GM23338 (cell line): ENCODE measurements around the gene FAT4. TPM values are rescaled to one million over a fixed set of nuclear protein-coding genes. Genes with fewer than 3 reads are reported as not detected.

Experiments
- ATAC-seq: fragments of 200-7000 bp; cut with Tn5 transposase; 3 replicates; pipeline ENCODE4 v1.9.1; 2020
- DNase-seq: peaks from one replicate; pipeline ENCODE4 v3.0.0-alpha.2; 2015; ENCODE audit warnings: low spot score
- H2AFZ ChIP-seq: fragments of 200-600 bp; sonication (generic); 2 replicates; pipeline ENCODE4 v1.8.0; 2016; ENCODE audit warnings: antibody characterized with exemption, mild to moderate bottlenecking, moderate library complexity
- H3F3A ChIP-seq: fragments of 200-600 bp; sonication (generic); replicated peaks from 2 replicates; pipeline ENCODE4 v1.8.0; 2017; ENCODE audit warnings: antibody characterized with exemption, mixed run types, low read depth
- H3K27ac ChIP-seq: fragments of 200-600 bp; sonication (generic); 2 replicates; pipeline ENCODE4 v1.6.1; 2016; ENCODE audit warnings: low read depth
- H3K27me3 ChIP-seq: fragments of 200-600 bp; sonication (generic); 2 replicates; pipeline ENCODE4 v1.8.0; 2016; ENCODE audit warnings: mild to moderate bottlenecking, mixed run types, moderate library complexity; ENCODE audit not compliant: insufficient read depth
- H3K36me3 ChIP-seq: fragments of 200-600 bp; sonication (generic); 2 replicates; pipeline ENCODE4 v1.8.0; 2016; ENCODE audit warnings: mild to moderate bottlenecking; ENCODE audit not compliant: insufficient read depth
- H3K4me1 ChIP-seq: fragments of 200-600 bp; sonication (generic); 2 replicates; pipeline ENCODE4 v1.8.0; 2016; ENCODE audit warnings: mild to moderate bottlenecking, moderate library complexity; ENCODE audit not compliant: insufficient read depth
- H3K4me2 ChIP-seq: fragments of 200-600 bp; sonication (generic); 2 replicates; pipeline ENCODE4 v1.7.1; 2017; ENCODE audit warnings: mixed run types
- H3K4me3 ChIP-seq: fragments of 200-600 bp; sonication (generic); 2 replicates; pipeline ENCODE4 v1.6.1; 2016; ENCODE audit warnings: mixed run types
- H3K79me2 ChIP-seq: fragments of 200-600 bp; sonication (generic); replicated peaks from 2 replicates; pipeline ENCODE4 v1.8.0; 2017; ENCODE audit warnings: mild to moderate bottlenecking; ENCODE audit not compliant: insufficient read depth
- H3K9me2 ChIP-seq: fragments of 200-600 bp; sonication (generic); 2 replicates; pipeline ENCODE4 v1.8.0; 2017; ENCODE audit not compliant: insufficient read depth
- H4K20me1 ChIP-seq: fragments of 200-600 bp; sonication (generic); replicated peaks from 2 replicates; pipeline ENCODE4 v1.8.0; 2017; ENCODE audit warnings: mild to moderate bottlenecking; ENCODE audit not compliant: insufficient read depth
- H3K27ac Mint-ChIP-seq: 2 replicates; pipeline ENCODE4 v1.8.0; 2020; ENCODE audit warnings: inconsistent platforms, mild to moderate bottlenecking, moderate library complexity, mixed read lengths
- H3K27me3 Mint-ChIP-seq: 3 replicates; pipeline ENCODE4 v1.8.0; 2022; ENCODE audit warnings: low read depth, mild to moderate bottlenecking, moderate library complexity, mixed read lengths, inconsistent platforms; ENCODE audit not compliant: insufficient read depth, poor library complexity
- H3K36me3 Mint-ChIP-seq: 3 replicates; pipeline ENCODE4 v1.8.0; 2021; ENCODE audit warnings: low read depth, mild to moderate bottlenecking, inconsistent platforms, moderate library complexity, mixed read lengths
- H3K4me1 Mint-ChIP-seq: 3 replicates; pipeline ENCODE4 v1.8.0; 2020; ENCODE audit warnings: mild to moderate bottlenecking, inconsistent platforms, mixed read lengths
- H3K4me3 Mint-ChIP-seq: 3 replicates; pipeline ENCODE4 v1.8.0; 2021; ENCODE audit warnings: moderate library complexity, mild to moderate bottlenecking, inconsistent platforms, mixed read lengths
- H3K9me3 Mint-ChIP-seq: 3 replicates; pipeline ENCODE4 v1.8.0; 2020; ENCODE audit warnings: moderate library complexity, mild to moderate bottlenecking, inconsistent platforms, mixed read lengths
- CREB1 ChIP-seq: fragments of 250-450 bp; sonication (Bioruptor Pico); IDR thresholded peaks from 2 replicates; pipeline ENCODE4 v1.5.0; 2020; ENCODE audit warnings: low read depth, mild to moderate bottlenecking, moderate library complexity
- CTCF ChIP-seq, 2 experiments: fragments of 200-600 bp in 1 of 2; sonication (generic) in 1 of 2; conservative IDR thresholded peaks; 2 replicates each; pipeline versions ENCODE4 v1.5.1 to v1.6.1; 2016 to 2017; ENCODE audit warnings: antibody characterized with exemption in 2 of 2, low read depth in 2 of 2, mild to moderate bottlenecking in 2 of 2, moderate library complexity in 1 of 2
- EZH2phosphoT487 ChIP-seq: fragments of 200-600 bp; sonication (generic); IDR thresholded peaks from one replicate; pipeline ENCODE4 v1.8.1; 2018; ENCODE audit warnings: antibody characterized with exemption; ENCODE audit not compliant: unreplicated experiment
- NANOG ChIP-seq: IDR thresholded peaks from 2 replicates; pipeline ENCODE4 v1.6.1; 2016; ENCODE audit warnings: antibody characterized with exemption, borderline replicate concordance
- REST ChIP-seq: IDR thresholded peaks from one replicate; pipeline ENCODE4 v1.6.1; 2018; ENCODE audit warnings: antibody characterized with exemption; ENCODE audit not compliant: unreplicated experiment
- STAT1 ChIP-seq: IDR thresholded peaks from one replicate; pipeline ENCODE4 v1.6.1; 2016; ENCODE audit warnings: antibody characterized with exemption; ENCODE audit not compliant: unreplicated experiment
- ZNF114 ChIP-seq: fragments of 250-450 bp; sonication (Bioruptor Pico); IDR thresholded peaks from 2 replicates; pipeline ENCODE4 v1.5.0; 2020; ENCODE audit warnings: mild to moderate bottlenecking, moderate library complexity
- ZNF462 ChIP-seq: fragments of 250-450 bp; sonication (Bioruptor Pico); IDR thresholded peaks from 2 replicates; pipeline ENCODE4 v1.5.0; 2020; ENCODE audit warnings: mild to moderate bottlenecking, moderate library complexity
- polyA plus RNA-seq: library from polyadenylated mRNA; unstranded; fragments of >200 nt; fragmentation: Nextera tagmentation; extraction: Ambion mirVana; gene quantifications from 2 replicates; pipeline ENCODE4 v1.2.1, GENCODE V29; 2016
- total RNA-seq: library from RNA; depleted of rRNA; stranded (reverse); fragments of >200 nt; shearing (Covaris generic); gene quantifications from 2 replicates; pipeline ENCODE4 v1.2.3, GENCODE V29; 2014
- TF ChIP-seq, protein P1 (sequence below): IDR thresholded peaks from 2 replicates; pipeline ENCODE4 v1.6.1; 2016; ENCODE audit warnings: antibody characterized with exemption

FAT4 gene
- total and polyA plus RNA-seq, 2 experiments from 2014 or later: 0.53 to 6.8 TPM

DNA sequence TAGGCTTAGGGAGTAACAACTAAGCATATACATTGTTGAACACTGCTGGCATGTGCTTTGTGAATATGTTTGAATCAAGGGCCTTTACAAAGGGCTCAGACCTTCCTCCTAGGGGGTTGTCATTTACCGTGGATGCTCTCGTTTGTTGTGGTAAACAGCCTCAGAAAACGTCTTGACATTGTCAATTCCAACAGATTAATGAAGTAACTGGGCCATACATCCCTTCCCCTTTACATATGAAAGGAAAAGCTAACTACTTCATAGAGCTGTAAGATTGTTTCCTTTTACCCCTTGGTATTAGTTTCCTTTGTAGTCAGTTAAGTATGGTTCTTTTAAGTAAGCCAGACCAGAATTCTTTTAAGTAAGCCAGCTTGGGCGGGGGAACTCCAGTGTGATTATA is 42.9 kb downstream of the FAT4 start:
- Histone ChIP-seq H4K20me1 (no peaks in the 10 kb centered on the region), H3F3A (no peaks in the 10 kb centered on the region), H3K4me2 (0 out of 2 replicates have a peak overlapping the region, but pooled peaks have one; percentile 1), H3K27ac (no peak overlapping the region), H3K79me2 (no peaks in the 10 kb centered on the region), H3K36me3 (no peaks in the 10 kb centered on the region), H3K4me3 (no peak overlapping the region), H2AFZ (no peak overlapping the region), H3K9me2 (no peaks in the 10 kb centered on the region), H3K4me1 (peaks cover 20% of the 10 kb centered on the region), H3K27me3 (no peaks in the 10 kb centered on the region)
- Mint-ChIP-seq H3K27ac (no peak overlapping the region), H3K4me1 (peaks cover 26% of the 10 kb centered on the region), H3K4me3 (0 out of 3 replicates have a peak overlapping the region, but pooled peaks have one; percentile 0), H3K9me3 (no peaks in the 10 kb centered on the region), H3K36me3 (no peaks in the 10 kb centered on the region), H3K27me3 (peaks cover 2% of the 10 kb centered on the region)
- peak; percentile 97 for ATAC-seq
- DNase-seq: peak; percentile 79
- TF ChIP-seq EZH2phosphoT487 (no peak), CREB1 (peak; percentile 37; the same call in 1 of the 2 replicates), NANOG (peak; percentile 97)

- H3K79me2 ChIP-seq: no peaks in the 10 kb centered on the region
- H3K4me3 ChIP-seq: no peak overlapping the region
- no peak overlapping the region for H3K27ac ChIP-seq
- no peaks in the 10 kb centered on the region for H3F3A ChIP-seq
- Mint-ChIP-seq H3K4me3 (no peak overlapping the region), H3K27ac (no peak overlapping the region), H3K27me3 (peaks cover 2% of the 10 kb centered on the region), H3K4me1 (peaks cover 26% of the 10 kb centered on the region), H3K9me3 (no peaks in the 10 kb centered on the region), H3K36me3 (no peaks in the 10 kb centered on the region)
- ATAC-seq (peak; percentile 22; the same call in 2 of the 3 replicates), DNase-seq (peak; percentile 28)
- no peaks in the 10 kb centered on the region for H3K27me3 ChIP-seq
- H3K4me1 ChIP-seq: peaks cover 20% of the 10 kb centered on the region
- H4K20me1 ChIP-seq: no peaks in the 10 kb centered on the region
- no peak overlapping the region for H2AFZ ChIP-seq
- H3K36me3 ChIP-seq: no peaks in the 10 kb centered on the region
- peak overlapping the region; percentile 1; the same call in 1 of the 2 replicates for H3K4me2 ChIP-seq
- H3K9me2 ChIP-seq: no peaks in the 10 kb centered on the region
- no peak for TF ChIP-seq EZH2phosphoT487
- TF ChIP-seq ZNF114 (CRISPR knock-in tag): no peak
- TF ChIP-seq CREB1: no peak
- no peak for TF ChIP-seq STAT1
- TF ChIP-seq NANOG: no peak
- TF ChIP-seq, protein P1, sequence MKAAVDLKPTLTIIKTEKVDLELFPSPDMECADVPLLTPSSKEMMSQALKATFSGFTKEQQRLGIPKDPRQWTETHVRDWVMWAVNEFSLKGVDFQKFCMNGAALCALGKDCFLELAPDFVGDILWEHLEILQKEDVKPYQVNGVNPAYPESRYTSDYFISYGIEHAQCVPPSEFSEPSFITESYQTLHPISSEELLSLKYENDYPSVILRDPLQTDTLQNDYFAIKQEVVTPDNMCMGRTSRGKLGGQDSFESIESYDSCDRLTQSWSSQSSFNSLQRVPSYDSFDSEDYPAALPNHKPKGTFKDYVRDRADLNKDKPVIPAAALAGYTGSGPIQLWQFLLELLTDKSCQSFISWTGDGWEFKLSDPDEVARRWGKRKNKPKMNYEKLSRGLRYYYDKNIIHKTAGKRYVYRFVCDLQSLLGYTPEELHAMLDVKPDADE: no peak
- TF ChIP-seq CTCF (conservative IDR thresholded peaks at IDR 0.05; ENCODE audit: low read depth in 2 of 2): no peak
- TF ChIP-seq ZNF462: no peak
- TF ChIP-seq REST: no peak
These were observed 43.7 kb downstream of the FAT4 start for GRCh38 chr4:125358453-125358852.
